RCC 7860 (cell line): ENCODE data around the gene THOC6.

Source experiments
- DNase-seq: peaks from one replicate; pipeline ENCODE4 v3.0.0-alpha.2; 2015; ENCODE audit warnings: low spot score
- FAIRE-seq: peaks from 2 replicates; lab custom pipeline; 2012; peaks lifted over from hg19 to GRCh38; lab: Jason Lieb, UNC

Gene THOC6

GRCh38 chr16:3023669-3024478, at the start of gene THOC6, which contains the start of gene HCFC1R1:
Gene THOC6, plus strand, starts transcription at chr16:3024035. Its CDS starts 292 bp downstream, at chr16:3024327.
Gene HCFC1R1, minus strand, starts transcription at chr16:3023942. Its CDS starts 1 bp downstream, at chr16:3023941.
- peak; percentile 98 for DNase-seq
- peak; percentile 75 for FAIRE-seq

GRCh38 chr16:2974319-2975056, 49.3 kb upstream of the THOC6 start:
- FAIRE-seq, result no peak
- no peak for DNase-seq

GRCh38 chr16:2975161-2975795, 48.6 kb upstream of the THOC6 start:
- FAIRE-seq (no peak), DNase-seq (no peak)

GRCh38 chr16:2976201-2976600, 47.6 kb upstream of the THOC6 start:
- DNase-seq (no peak), FAIRE-seq (no peak)

- FAIRE-seq (no peak), DNase-seq (no peak)
Measured at GRCh38 chr16:2976673-2977072, 47.2 kb upstream of the THOC6 start.

- FAIRE-seq, result no peak
- no peak for DNase-seq
Measured at GRCh38 chr16:2977440-2977839, 46.4 kb upstream of the THOC6 start.

GRCh38 chr16:2979669-2980226, 44.1 kb upstream of the THOC6 start:
- DNase-seq (no peak), FAIRE-seq (no peak)

- no peak for FAIRE-seq
Measured at GRCh38 chr16:2980227-2981176, 43.3 kb upstream of the THOC6 start, which contains the start of gene PKMYT1. Gene PKMYT1, minus strand, starts transcription at chr16:2980446. Its CDS starts 789 bp downstream, at chr16:2979657.

GRCh38 chr16:2981177-2981898, 42.5 kb upstream of the THOC6 start:
- DNase-seq, result no peak
- FAIRE-seq, result no peak

More at GRCh38 chr16:2980227-2981176, 43.3 kb upstream of the THOC6 start, which contains the start of gene PKMYT1:
- DNase-seq, result peak; percentile 79

GRCh38 chr16:2981899-2982250, 42.0 kb upstream of the THOC6 start:
- DNase-seq (no peak), FAIRE-seq (no peak)

- DNase-seq (no peak), FAIRE-seq (no peak)
Measured at GRCh38 chr16:2982402-2982801, 41.4 kb upstream of the THOC6 start.

- FAIRE-seq (no peak), DNase-seq (peak; percentile 78)
Measured at GRCh38 chr16:2983706-2984136, 40.1 kb upstream of the THOC6 start.

GRCh38 chr16:2985462-2985861, 38.4 kb upstream of the THOC6 start:
- FAIRE-seq (no peak), DNase-seq (no peak)

- DNase-seq (no peak), FAIRE-seq (no peak)
Measured at GRCh38 chr16:2985893-2986355, 37.9 kb upstream of the THOC6 start.

- FAIRE-seq, result no peak
Measured at GRCh38 chr16:2986623-2987188, 37.1 kb upstream of the THOC6 start.

GRCh38 chr16:2987286-2987685, 36.5 kb upstream of the THOC6 start:
- no peak for DNase-seq
- FAIRE-seq, result no peak

More at GRCh38 chr16:2986623-2987188, 37.1 kb upstream of the THOC6 start:
- no peak for DNase-seq

GRCh38 chr16:2987833-2988232, 36.0 kb upstream of the THOC6 start:
- FAIRE-seq (no peak), DNase-seq (no peak)

- DNase-seq (no peak), FAIRE-seq (no peak)
Measured at GRCh38 chr16:2988590-2989099, 35.2 kb upstream of the THOC6 start.

- FAIRE-seq (no peak), DNase-seq (no peak)
Measured at GRCh38 chr16:2990891-2991290, 32.9 kb upstream of the THOC6 start.
